ENCODE data around the gene FGD3. TPM values are rescaled to one million over a fixed set of nuclear protein-coding genes. Genes with fewer than 3 reads are reported as not detected.

The FGD3 gene
- total RNA-seq, 1 experiment from 2014 or later, result 0.09 TPM

GRCh38 chr9:92917176-92917800 lies 30.0 kb upstream of the FGD3 start:
- no peak for TF ChIP-seq EZH2 (IDR thresholded peaks at IDR 0.05; ENCODE audit: borderline replicate concordance, low read depth, low read length, poor library complexity, severe bottlenecking)
- no peak for TF ChIP-seq CTCF (conservative IDR thresholded peaks at IDR 0.05; ENCODE audit: low read depth, low read length)
- Histone ChIP-seq H3K4me3 (ENCODE audit: low read depth, low read length, poor library complexity, severe bottlenecking) (no peak overlapping the region), H3K27me3 (replicated peaks; ENCODE audit: insufficient read depth, low read depth, low read length, poor library complexity) (no peaks in the 10 kb centered on the region), H3K4me1 (ENCODE audit: insufficient read depth, low read length, poor library complexity, severe bottlenecking) (no peaks in the 10 kb centered on the region), H3K36me3 (ENCODE audit: insufficient read depth, low read length, poor library complexity, severe bottlenecking) (no peaks in the 10 kb centered on the region), H3K9me3 (ENCODE audit: low read depth, low read length, poor library complexity, severe bottlenecking) (no peaks in the 10 kb centered on the region), H3K27ac (ENCODE audit: low read depth, low read length, poor library complexity, severe bottlenecking) (no peak overlapping the region)
- BruUV-seq (replicated peaks), result no TSS peak
- no peak for DNase-seq (ENCODE audit: low spot score)
- ChIA-PET POLR2A (ENCODE audit: low non-redundant PET) (no interaction called here), CTCF (no interaction called here)
- intact Hi-C loops (cut with micrococcal nuclease; ENCODE audit: unreplicated experiment), result no loop called here

GRCh38 chr9:92920437-92920836 lies 26.9 kb upstream of the FGD3 start:
- no TSS peak for BruUV-seq (replicated peaks)
- ChIA-PET POLR2A (ENCODE audit: low non-redundant PET) (no interaction called here), CTCF (no interaction called here)
- H3K4me1 ChIP-seq (ENCODE audit: insufficient read depth, low read length, poor library complexity, severe bottlenecking), result no peaks in the 10 kb centered on the region
- TF ChIP-seq CTCF (conservative IDR thresholded peaks at IDR 0.05; ENCODE audit: low read depth, low read length), result no peak
- no peak for TF ChIP-seq EZH2 (IDR thresholded peaks at IDR 0.05; ENCODE audit: borderline replicate concordance, low read depth, low read length, poor library complexity, severe bottlenecking)
- no peak overlapping the region for H3K4me3 ChIP-seq (ENCODE audit: low read depth, low read length, poor library complexity, severe bottlenecking)
- H3K9me3 ChIP-seq (ENCODE audit: low read depth, low read length, poor library complexity, severe bottlenecking), result no peaks in the 10 kb centered on the region
- H3K27ac ChIP-seq (ENCODE audit: low read depth, low read length, poor library complexity, severe bottlenecking), result no peak overlapping the region
- no peaks in the 10 kb centered on the region for H3K36me3 ChIP-seq (ENCODE audit: insufficient read depth, low read length, poor library complexity, severe bottlenecking)
- no peaks in the 10 kb centered on the region for H3K27me3 ChIP-seq (replicated peaks; ENCODE audit: insufficient read depth, low read depth, low read length, poor library complexity)
- no peak for DNase-seq (ENCODE audit: low spot score)
- intact Hi-C loops (cut with micrococcal nuclease; ENCODE audit: unreplicated experiment), result no loop called here

GRCh38 chr9:92931606-92932005 lies 15.7 kb upstream of the FGD3 start:
- Histone ChIP-seq H3K27me3 (replicated peaks; ENCODE audit: insufficient read depth, low read depth, low read length, poor library complexity) (peaks cover 3% of the 10 kb centered on the region), H3K4me3 (ENCODE audit: low read depth, low read length, poor library complexity, severe bottlenecking) (no peak overlapping the region), H3K4me1 (ENCODE audit: insufficient read depth, low read length, poor library complexity, severe bottlenecking) (no peaks in the 10 kb centered on the region), H3K36me3 (ENCODE audit: insufficient read depth, low read length, poor library complexity, severe bottlenecking) (no peaks in the 10 kb centered on the region), H3K27ac (ENCODE audit: low read depth, low read length, poor library complexity, severe bottlenecking) (no peak overlapping the region), H3K9me3 (ENCODE audit: low read depth, low read length, poor library complexity, severe bottlenecking) (no peaks in the 10 kb centered on the region)
- no TSS peak for BruUV-seq (replicated peaks)
- TF ChIP-seq EZH2 (IDR thresholded peaks at IDR 0.05; ENCODE audit: borderline replicate concordance, low read depth, low read length, poor library complexity, severe bottlenecking) (no peak), CTCF (conservative IDR thresholded peaks at IDR 0.05; ENCODE audit: low read depth, low read length) (no peak)
- intact Hi-C loops (cut with micrococcal nuclease; ENCODE audit: unreplicated experiment), result no loop called here
- POLR2A ChIA-PET (ENCODE audit: low non-redundant PET), result no interaction called here
- CTCF ChIA-PET, result no interaction called here
- DNase-seq (ENCODE audit: low spot score), result no peak

Measured in A673 (cell line).